Peyer's patch (tissue), 4 donors: Measurements from ENCODE around the gene PPARA. TPM values are rescaled to one million over a fixed set of nuclear protein-coding genes. Genes with fewer than 3 reads are reported as not detected.

Source experiments
- DNase-seq, 3 donors: peaks; one replicate each; pipeline ENCODE4 v3.0.0-alpha.2; 2017 to 2019
- H3K27ac ChIP-seq, 4 donors: fragments of 200-600 bp; sonication (generic); one replicate each; pipeline ENCODE4 v1.5.1; 2016 to 2019
- H3K27me3 ChIP-seq, 2 donors: fragments of 200-600 bp; sonication (generic); one replicate each; pipeline ENCODE4 v1.5.1; 2019
- H3K36me3 ChIP-seq, 3 donors: fragments of 200-600 bp; sonication (generic); one replicate each; pipeline ENCODE4 v1.5.1; 2016 to 2019
- H3K4me1 ChIP-seq, 4 donors: fragments of 200-600 bp; sonication (generic); one replicate each; pipeline ENCODE4 v1.5.1; 2016 to 2019
- H3K4me3 ChIP-seq, 4 donors: fragments of 200-600 bp; sonication (generic); 1 replicate in 3 of 4; 2 replicates in 1 of 4; pipeline ENCODE4 v1.5.1; 2016 to 2019; ENCODE audit warnings: mild to moderate bottlenecking in 1 of 4
- H3K9me3 ChIP-seq, 4 donors: fragments of 200-600 bp; sonication (generic); one replicate each; pipeline ENCODE4 v1.5.1; 2016 to 2019; ENCODE audit warnings: mild to moderate bottlenecking in 1 of 4
- CTCF ChIP-seq, 6 experiments: fragments of 450-650 bp in 4 of 6; fragments of 200-600 bp in 2 of 6; sonication (generic) in 1 of 6; IDR thresholded peaks; one replicate each; pipeline ENCODE4 v1.5.1; 2017 to 2019; ENCODE audit warnings: antibody characterized with exemption in 6 of 6, mild to moderate bottlenecking in 3 of 6, moderate library complexity in 1 of 6
- POLR2A ChIP-seq, 2 donors: fragments of 450-650 bp; IDR thresholded peaks; one replicate each; pipeline ENCODE4 v1.5.1; 2017; ENCODE audit warnings: antibody characterized with exemption in 2 of 2, mild to moderate bottlenecking in 2 of 2, moderate library complexity in 2 of 2
- total RNA-seq, 4 donors: library from RNA; depleted of rRNA; stranded (reverse); fragments of >200 nt; gene quantifications; one replicate each; pipeline ENCODE4 v1.1.0, GENCODE V29; 2016

Gene PPARA
- total RNA-seq, 4 donors from 2014 or later, result 21.5 to 231 (median 189) TPM

- Histone ChIP-seq H3K36me3 (peaks cover 0 to 63% (median 0%) of the 10 kb centered on the region in 3 donors), H3K27me3 (no peaks in the 10 kb centered on the region), H3K4me3 (no peak overlapping the region), H3K27ac (peak overlapping the region in 2 of 4 donors; percentile 48 to 76), H3K4me1 (peaks cover 3 to 84% (median 9%) of the 10 kb centered on the region in 4 donors), H3K9me3 (no peaks in the 10 kb centered on the region)
- TF ChIP-seq POLR2A (IDR thresholded peaks at IDR 0.05) (no peak), CTCF (IDR thresholded peaks at IDR 0.05) (no peak)
- DNase-seq, result no peak
Observed at GRCh38 chr22:46112405-46112804, 37.9 kb upstream of the PPARA start.

GRCh38 chr22:46113110-46113909 is 37.0 kb upstream of the PPARA start:
- no peak for DNase-seq
- H3K27ac ChIP-seq, result peak overlapping the region in 3 of 4 donors; percentile 48 to 76 (median 60)
- no peaks in the 10 kb centered on the region for H3K9me3 ChIP-seq
- H3K36me3 ChIP-seq, result peaks cover 0 to 54% (median 0%) of the 10 kb centered on the region in 3 donors
- TF ChIP-seq POLR2A (IDR thresholded peaks at IDR 0.05) (no peak), CTCF (IDR thresholded peaks at IDR 0.05) (no peak)
- no peaks in the 10 kb centered on the region for H3K27me3 ChIP-seq
- no peak overlapping the region for H3K4me3 ChIP-seq
- H3K4me1 ChIP-seq, result peaks cover 3 to 75% (median 6%) of the 10 kb centered on the region in 4 donors

GRCh38 chr22:46113910-46114517 is 36.3 kb upstream of the PPARA start:
- H3K4me1 ChIP-seq, result peaks cover 0 to 68% (median 5%) of the 10 kb centered on the region in 4 donors
- peaks cover 0 to 47% (median 0%) of the 10 kb centered on the region in 3 donors for H3K36me3 ChIP-seq
- H3K9me3 ChIP-seq, result no peaks in the 10 kb centered on the region
- DNase-seq, result no peak
- peak overlapping the region in 3 of 4 donors; percentile 48 to 76 (median 60) for H3K27ac ChIP-seq
- H3K4me3 ChIP-seq, result no peak overlapping the region
- no peaks in the 10 kb centered on the region for H3K27me3 ChIP-seq
- no peak for TF ChIP-seq CTCF (IDR thresholded peaks at IDR 0.05)
- TF ChIP-seq POLR2A (IDR thresholded peaks at IDR 0.05), result no peak

GRCh38 chr22:46114518-46115387 is 35.6 kb upstream of the PPARA start:
- DNase-seq, result no peak

More at GRCh38 chr22:46114518-46115387, 35.6 kb upstream of the PPARA start:
- TF ChIP-seq POLR2A (IDR thresholded peaks at IDR 0.05) (no peak), CTCF (IDR thresholded peaks at IDR 0.05) (peak in 2 of 6 experiments; percentile 7 to 15)
- no peaks in the 10 kb centered on the region for H3K9me3 ChIP-seq
- no peaks in the 10 kb centered on the region for H3K27me3 ChIP-seq
- no peak overlapping the region for H3K4me3 ChIP-seq
- H3K36me3 ChIP-seq, result peaks cover 0 to 40% (median 0%) of the 10 kb centered on the region in 3 donors
- H3K27ac ChIP-seq, result peak overlapping the region in 3 of 4 donors; percentile 48 to 76 (median 60)
- peaks cover 0 to 60% (median 5%) of the 10 kb centered on the region in 4 donors for H3K4me1 ChIP-seq
